ENCODE measurements around the gene CRYL1. TPM values are rescaled to one million over a fixed set of nuclear protein-coding genes. Genes with fewer than 3 reads are reported as not detected.

The CRYL1 gene
- total and polyA plus RNA-seq, 2 of the 13 experiments (the other 11 are each of a cell fraction or from before 2014, with no cell fraction given): 57.2 to 115 TPM

- TF ChIP-seq, protein P1, sequence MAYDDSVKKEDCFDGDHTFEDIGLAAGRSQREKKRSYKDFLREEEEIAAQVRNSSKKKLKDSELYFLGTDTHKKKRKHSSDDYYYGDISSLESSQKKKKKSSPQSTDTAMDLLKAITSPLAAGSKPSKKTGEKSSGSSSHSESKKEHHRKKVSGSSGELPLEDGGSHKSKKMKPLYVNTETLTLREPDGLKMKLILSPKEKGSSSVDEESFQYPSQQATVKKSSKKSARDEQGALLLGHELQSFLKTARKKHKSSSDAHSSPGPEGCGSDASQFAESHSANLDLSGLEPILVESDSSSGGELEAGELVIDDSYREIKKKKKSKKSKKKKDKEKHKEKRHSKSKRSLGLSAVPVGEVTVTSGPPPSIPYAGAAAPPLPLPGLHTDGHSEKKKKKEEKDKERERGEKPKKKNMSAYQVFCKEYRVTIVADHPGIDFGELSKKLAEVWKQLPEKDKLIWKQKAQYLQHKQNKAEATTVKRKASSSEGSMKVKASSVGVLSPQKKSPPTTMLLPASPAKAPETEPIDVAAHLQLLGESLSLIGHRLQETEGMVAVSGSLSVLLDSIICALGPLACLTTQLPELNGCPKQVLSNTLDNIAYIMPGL (CRISPR knock-in tag; IDR thresholded peaks at IDR 0.05; ENCODE audit: borderline replicate concordance in 1 of 2, low read depth in 1 of 2): peak in 1 of 2 experiments; percentile 60; a peak in 2 of 4 replicates
- TF ChIP-seq SMAD9 (CRISPR knock-in tag; IDR thresholded peaks at IDR 0.05): no peak
- no peak for TF ChIP-seq MXD4 (CRISPR knock-in tag; IDR thresholded peaks at IDR 0.05)
- TF ChIP-seq ZNF556 (CRISPR knock-in tag; IDR thresholded peaks at IDR 0.05; ENCODE audit: borderline replicate concordance): no peak
- no peak; the same call in none of the 2 replicates for TF ChIP-seq MEIS2 (CRISPR knock-in tag; IDR thresholded peaks at IDR 0.05)
- peak; percentile 29; the same call in 1 of the 2 replicates for TF ChIP-seq HMGXB3 (CRISPR knock-in tag; IDR thresholded peaks at IDR 0.05; ENCODE audit: borderline replicate concordance)
- TF ChIP-seq, protein P2, sequence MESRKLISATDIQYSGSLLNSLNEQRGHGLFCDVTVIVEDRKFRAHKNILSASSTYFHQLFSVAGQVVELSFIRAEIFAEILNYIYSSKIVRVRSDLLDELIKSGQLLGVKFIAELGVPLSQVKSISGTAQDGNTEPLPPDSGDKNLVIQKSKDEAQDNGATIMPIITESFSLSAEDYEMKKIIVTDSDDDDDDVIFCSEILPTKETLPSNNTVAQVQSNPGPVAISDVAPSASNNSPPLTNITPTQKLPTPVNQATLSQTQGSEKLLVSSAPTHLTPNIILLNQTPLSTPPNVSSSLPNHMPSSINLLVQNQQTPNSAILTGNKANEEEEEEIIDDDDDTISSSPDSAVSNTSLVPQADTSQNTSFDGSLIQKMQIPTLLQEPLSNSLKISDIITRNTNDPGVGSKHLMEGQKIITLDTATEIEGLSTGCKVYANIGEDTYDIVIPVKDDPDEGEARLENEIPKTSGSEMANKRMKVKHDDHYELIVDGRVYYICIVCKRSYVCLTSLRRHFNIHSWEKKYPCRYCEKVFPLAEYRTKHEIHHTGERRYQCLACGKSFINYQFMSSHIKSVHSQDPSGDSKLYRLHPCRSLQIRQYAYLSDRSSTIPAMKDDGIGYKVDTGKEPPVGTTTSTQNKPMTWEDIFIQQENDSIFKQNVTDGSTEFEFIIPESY (CRISPR knock-in tag; IDR thresholded peaks at IDR 0.05): no peak
- no peak for TF ChIP-seq PAF1 (CRISPR knock-in tag; IDR thresholded peaks at IDR 0.05)
- peak; percentile 89 for TF ChIP-seq ZNF777 (CRISPR knock-in tag; IDR thresholded peaks at IDR 0.05)
- no peak for TF ChIP-seq HDAC6 (IDR thresholded peaks at IDR 0.05; ENCODE audit: low read depth, low read length)
- no peak for TF ChIP-seq MEF2D (CRISPR knock-in tag; IDR thresholded peaks at IDR 0.05)
- no peak; the same call in 1 of the 2 replicates for TF ChIP-seq ZNF12 (CRISPR knock-in tag; IDR thresholded peaks at IDR 0.05)
- no peak for TF ChIP-seq BRF2 (CRISPR knock-in tag; IDR thresholded peaks at IDR 0.05)
- TF ChIP-seq, protein P3, sequence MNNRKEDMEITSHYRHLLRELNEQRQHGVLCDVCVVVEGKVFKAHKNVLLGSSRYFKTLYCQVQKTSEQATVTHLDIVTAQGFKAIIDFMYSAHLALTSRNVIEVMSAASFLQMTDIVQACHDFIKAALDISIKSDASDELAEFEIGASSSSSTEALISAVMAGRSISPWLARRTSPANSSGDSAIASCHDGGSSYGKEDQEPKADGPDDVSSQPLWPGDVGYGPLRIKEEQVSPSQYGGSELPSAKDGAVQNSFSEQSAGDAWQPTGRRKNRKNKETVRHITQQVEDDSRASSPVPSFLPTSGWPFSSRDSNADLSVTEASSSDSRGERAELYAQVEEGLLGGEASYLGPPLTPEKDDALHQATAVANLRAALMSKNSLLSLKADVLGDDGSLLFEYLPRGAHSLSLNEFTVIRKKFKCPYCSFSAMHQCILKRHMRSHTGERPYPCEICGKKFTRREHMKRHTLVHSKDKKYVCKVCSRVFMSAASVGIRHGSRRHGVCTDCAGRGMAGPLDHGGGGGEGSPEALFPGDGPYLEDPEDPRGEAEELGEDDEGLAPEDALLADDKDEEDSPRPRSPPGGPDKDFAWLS (CRISPR knock-in tag; IDR thresholded peaks at IDR 0.05; ENCODE audit: borderline replicate concordance): no peak
- TF ChIP-seq HDAC1 (CRISPR knock-in tag; IDR thresholded peaks at IDR 0.05): peak; percentile 16; the same call in 1 of the 2 replicates
- no peak for TF ChIP-seq ARID2 (CRISPR knock-in tag; IDR thresholded peaks at IDR 0.05; ENCODE audit: borderline replicate concordance)
These were observed at the start of gene CRYL1 (continued) for GRCh38 chr13:20525601-20526544.

Data from HepG2 (cell line).